GM21528 (cell line): Measurements from ENCODE around the gene TCAP.

Source experiments
- ATAC-seq: cut with Tn5 transposase; IDR thresholded peaks from one replicate; pipeline ENCODE4 v1.9.1; 2021; ENCODE audit warnings: mild to moderate bottlenecking, moderate library complexity; ENCODE audit not compliant: unreplicated experiment, low FRiP score

The TCAP gene

DNA sequence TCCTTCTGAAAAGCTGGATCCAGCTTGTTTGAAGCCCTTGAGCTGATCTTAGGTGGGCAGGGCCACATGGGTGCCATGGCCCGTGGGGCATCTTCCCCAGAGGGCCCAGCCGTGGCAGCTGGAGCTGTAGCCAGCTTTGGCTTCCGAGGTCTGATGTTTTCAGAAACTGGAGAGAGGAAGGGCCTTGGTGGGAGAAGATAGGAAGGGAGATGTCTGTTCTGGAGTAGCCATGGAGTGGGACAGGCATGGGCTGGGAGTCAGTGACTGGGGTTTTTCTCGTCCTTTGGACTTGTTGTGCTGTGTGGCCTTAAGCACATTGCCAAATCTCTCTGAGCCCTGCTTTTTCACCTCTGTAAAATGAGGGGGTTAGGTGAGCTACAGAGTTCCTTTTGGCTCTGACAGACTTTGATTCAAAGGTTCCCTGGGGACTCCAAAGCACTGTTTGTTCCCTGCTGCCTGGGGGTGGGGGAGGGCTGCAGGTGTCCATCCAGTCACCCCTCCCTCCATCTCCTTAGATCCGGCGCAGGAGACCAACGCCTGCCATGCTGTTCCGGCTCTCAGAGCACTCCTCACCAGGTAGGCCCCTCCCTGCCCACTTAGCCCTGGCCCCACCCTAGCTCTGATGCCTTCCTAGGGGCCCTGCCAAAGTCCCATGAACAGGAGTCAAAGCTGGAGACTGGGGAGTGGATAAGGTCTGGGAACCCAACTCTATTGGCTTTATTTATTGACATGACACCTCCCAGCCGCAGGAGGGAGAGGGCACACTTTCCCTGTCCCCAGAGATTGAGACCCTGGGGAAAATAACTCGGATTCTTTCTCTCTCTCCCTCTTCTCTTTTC lies 36.3 kb upstream of the TCAP start:
- no peak for ATAC-seq

GRCh38 chr17:39629494-39629880 lies 35.7 kb upstream of the TCAP start:
- ATAC-seq: no peak

- no peak for ATAC-seq
These were observed 35.3 kb upstream of the TCAP start for GRCh38 chr17:39629898-39630297.

GRCh38 chr17:39631403-39631802 lies 33.7 kb upstream of the TCAP start:
- ATAC-seq: no peak

DNA sequence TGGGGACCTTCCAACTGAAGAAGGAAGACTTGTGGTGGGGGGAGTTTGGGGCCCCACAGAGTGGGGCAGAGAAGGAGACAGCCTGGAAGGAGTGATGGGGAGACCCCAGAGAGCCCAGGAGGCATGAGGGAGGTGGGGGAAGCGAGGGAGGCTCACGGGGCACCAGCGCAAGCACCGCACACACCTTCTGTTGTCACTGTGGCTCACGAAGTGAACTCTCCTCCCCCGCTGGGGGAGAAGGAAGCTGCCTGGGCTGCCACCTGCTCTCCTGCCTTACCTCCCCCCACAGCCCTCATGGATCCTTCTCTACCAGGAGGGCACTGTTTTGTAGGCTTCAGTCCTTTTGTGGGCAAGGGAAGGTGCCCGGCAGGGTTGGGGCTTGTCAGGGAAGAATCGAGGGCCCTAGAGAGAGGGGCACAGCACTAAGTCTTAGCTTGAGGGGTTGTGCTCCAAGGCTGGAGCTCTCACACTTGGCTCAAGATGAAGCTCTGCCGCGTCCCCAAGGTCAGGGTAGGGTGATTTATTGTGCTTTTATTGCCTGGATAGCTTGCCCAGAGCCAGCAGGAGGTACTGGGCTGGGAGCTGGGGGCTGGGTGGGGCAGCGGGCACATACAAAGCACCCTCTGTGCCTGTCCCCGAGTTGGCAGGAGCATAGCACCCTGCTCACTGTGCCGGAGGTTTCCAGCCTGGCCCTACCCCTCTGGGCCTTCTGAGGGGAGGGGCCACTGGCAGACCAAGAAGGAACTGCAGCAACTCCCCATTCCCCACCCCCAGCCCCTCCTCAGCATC lies 32.8 kb upstream of the TCAP start:
- ATAC-seq: no peak

DNA sequence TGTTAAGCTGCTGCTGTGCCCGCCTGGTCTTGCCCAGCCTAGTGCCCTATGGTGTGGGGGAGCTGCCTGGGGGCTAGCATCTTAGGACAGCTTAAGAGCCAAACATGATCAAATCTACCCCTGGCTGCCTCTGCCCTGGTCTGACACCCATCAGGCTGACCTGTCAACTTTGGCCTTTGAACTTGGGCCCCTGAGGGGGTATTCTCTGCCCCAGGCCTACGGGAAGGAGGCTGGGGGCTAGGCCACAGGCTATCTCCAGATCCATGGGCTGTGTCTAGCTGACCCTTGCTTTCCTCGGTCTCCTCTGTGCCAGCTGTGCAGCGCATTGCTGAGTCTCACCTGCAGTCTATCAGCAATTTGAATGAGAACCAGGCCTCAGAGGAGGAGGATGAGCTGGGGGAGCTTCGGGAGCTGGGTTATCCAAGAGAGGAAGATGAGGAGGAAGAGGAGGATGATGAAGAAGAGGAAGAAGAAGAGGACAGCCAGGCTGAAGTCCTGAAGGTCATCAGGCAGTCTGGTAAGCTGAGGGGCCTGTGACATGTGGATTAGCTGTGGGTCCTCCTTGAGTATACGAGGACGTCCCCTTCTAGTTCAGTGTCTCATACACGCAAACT lies 31.5 kb upstream of the TCAP start:
- no peak for ATAC-seq

- no peak for ATAC-seq
These were observed 30.7 kb upstream of the TCAP start for GRCh38 chr17:39634384-39634871.

DNA sequence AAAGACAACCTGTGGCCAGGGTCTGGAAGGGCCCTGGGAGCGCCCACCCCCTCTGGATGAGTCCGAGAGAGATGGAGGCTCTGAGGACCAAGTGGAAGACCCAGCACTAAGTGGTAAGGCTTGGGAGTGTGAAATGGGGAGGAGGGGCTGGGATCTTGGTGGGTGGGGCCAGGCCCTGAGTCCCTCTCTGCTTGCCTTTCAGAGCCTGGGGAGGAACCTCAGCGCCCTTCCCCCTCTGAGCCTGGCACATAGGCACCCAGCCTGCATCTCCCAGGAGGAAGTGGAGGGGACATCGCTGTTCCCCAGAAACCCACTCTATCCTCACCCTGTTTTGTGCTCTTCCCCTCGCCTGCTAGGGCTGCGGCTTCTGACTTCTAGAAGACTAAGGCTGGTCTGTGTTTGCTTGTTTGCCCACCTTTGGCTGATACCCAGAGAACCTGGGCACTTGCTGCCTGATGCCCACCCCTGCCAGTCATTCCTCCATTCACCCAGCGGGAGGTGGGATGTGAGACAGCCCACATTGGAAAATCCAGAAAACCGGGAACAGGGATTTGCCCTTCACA lies 29.5 kb upstream of the TCAP start:
- no peak for ATAC-seq

GRCh38 chr17:39636587-39636926 lies 28.6 kb upstream of the TCAP start:
- peak; percentile 4 for ATAC-seq

DNA sequence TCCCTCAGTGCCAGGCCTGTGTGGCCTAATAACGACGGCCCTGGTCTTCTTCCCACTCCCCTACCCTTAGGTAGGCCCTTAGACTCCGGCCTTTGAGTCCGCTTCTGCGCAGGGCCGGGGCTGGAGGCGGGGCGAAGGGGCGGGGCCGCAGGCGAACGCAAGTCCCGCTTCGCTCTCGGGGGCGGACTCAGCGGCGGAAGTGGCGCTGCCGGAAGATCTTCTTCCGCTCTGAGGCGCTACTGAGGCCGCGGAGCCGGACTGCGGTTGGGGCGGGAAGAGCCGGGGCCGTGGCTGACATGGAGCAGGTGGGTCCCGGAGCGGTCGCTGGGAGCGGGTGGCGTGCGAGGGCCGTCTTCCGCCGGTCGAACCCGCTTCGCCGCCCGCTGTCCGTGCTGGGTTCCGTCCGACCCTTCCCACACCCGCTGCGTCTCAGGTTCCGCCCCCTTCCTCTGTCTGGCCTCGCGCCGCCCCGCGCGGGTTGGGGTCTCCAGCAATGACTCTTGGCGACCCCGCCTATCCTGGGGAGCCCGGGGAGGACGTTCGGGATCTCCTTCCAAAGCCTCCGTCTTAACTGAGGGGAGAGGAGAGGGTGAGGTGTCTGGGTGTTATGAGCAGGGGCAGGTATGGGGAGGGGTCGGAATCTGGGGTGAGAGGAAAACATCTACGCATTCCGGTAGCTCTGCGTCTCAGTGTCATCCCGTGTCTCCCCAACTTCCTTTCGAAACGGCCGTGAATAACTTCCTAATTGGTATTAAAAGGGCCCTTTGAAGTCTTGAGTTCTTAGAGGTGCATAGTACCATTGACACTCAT lies 28.0 kb upstream of the TCAP start, which contains the start of gene STARD3:
STARD3 (plus strand) TSS at position 218 of the 810 bp plus-strand sequence. CDS start 16,388 bp downstream, outside the sequence.
- peak; percentile 74 for ATAC-seq

- no peak for ATAC-seq
These were observed 26.8 kb upstream of the TCAP start for GRCh38 chr17:39638317-39638716.

- no peak for ATAC-seq
These were observed 26.1 kb upstream of the TCAP start for GRCh38 chr17:39639043-39639442.

GRCh38 chr17:39639566-39640458 lies 25.3 kb upstream of the TCAP start:
- ATAC-seq: no peak

GRCh38 chr17:39640591-39641031 lies 24.5 kb upstream of the TCAP start:
- ATAC-seq: no peak

GRCh38 chr17:39641097-39641496 lies 24.1 kb upstream of the TCAP start:
- ATAC-seq: no peak

- no peak for ATAC-seq
These were observed 23.3 kb upstream of the TCAP start for GRCh38 chr17:39641883-39642282.

DNA sequence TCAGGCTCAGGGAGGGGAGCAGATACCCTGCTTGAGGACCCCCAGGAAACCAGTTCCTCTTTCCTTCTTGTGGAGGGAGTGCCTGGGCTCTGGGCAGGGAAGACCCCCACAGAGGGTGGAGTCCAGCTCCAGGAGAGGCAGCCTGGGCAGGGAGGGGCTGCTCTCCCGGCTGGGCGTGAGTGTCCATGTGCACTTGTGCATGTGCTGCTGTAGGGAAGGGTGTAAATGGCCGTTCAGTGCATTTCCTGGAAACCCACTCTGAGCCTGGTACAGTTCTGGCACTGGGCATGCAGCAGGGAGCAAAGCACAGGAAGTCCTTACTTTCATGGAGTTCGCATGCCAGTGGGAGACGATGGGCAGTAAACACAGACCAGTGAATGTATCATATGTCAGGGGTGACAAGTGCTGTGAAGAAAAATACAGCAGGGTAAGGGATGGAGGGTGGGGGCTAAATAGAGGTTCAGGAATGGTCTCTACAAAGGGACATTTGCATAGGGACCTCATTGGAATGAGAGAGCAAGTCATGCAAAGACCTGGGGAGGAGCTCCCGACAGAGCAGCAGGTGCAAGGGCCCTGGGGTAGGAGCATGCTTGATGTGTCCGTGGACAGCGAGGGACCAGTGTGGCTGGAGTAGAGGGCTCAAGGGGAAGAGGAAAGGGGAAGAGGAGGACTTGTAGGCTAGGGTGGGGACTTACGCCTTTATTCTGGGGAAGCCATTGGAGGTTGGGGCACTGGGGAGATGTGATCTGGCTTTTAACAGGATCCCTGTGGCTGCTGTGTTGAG lies 22.7 kb upstream of the TCAP start:
- ATAC-seq: no peak

- ATAC-seq: no peak
These were observed 21.9 kb upstream of the TCAP start for GRCh38 chr17:39643271-39643670.
